Gastrocnemius medialis (tissue), 4 donors: ENCODE results near the gene JAG2. TPM values are rescaled to one million over a fixed set of nuclear protein-coding genes. Genes with fewer than 3 reads are reported as not detected.

Experiments used
- ATAC-seq, 2 donors: fragments of 150-250 bp; one replicate each; pipeline ENCODE4 v1.9.1; 2016
- DNase-seq, 2 donors: peaks; one replicate each; pipeline ENCODE4 v3.0.0-alpha.2; 2019
- H3K27ac ChIP-seq, 4 donors: fragments of 200-600 bp; sonication (generic); 1 replicate in 1 of 4; 2 replicates in 3 of 4; pipeline ENCODE4 v1.5.1; 2016 to 2018; ENCODE audit warnings: mild to moderate bottlenecking in 2 of 4, moderate library complexity in 1 of 4
- H3K27me3 ChIP-seq, 3 donors: fragments of 200-600 bp; sonication (generic) in 2 of 3; 1 replicate in 1 of 3; 2 replicates in 2 of 3; pipeline versions ENCODE4 v1.5.1 to v1.6.0; 2016 to 2019; ENCODE audit warnings: mild to moderate bottlenecking in 1 of 3, moderate library complexity in 1 of 3
- H3K36me3 ChIP-seq, 2 donors: fragments of 200-600 bp; sonication (generic) in 1 of 2; one replicate each; pipeline ENCODE4 v1.5.1; 2017 to 2018
- H3K4me1 ChIP-seq, 2 donors: fragments of 200-600 bp; sonication (generic) in 1 of 2; one replicate each; pipeline ENCODE4 v1.5.1; 2016 to 2017; ENCODE audit warnings: mild to moderate bottlenecking in 2 of 2
- H3K4me3 ChIP-seq, 4 donors: fragments of 200-600 bp; sonication (generic) in 3 of 4; 1 replicate in 1 of 4; 2 replicates in 3 of 4; pipeline ENCODE4 v1.5.1; 2016 to 2019; ENCODE audit warnings: mild to moderate bottlenecking in 2 of 4
- H3K9me3 ChIP-seq, 3 donors: fragments of 200-600 bp; sonication (generic) in 2 of 3; 1 replicate in 1 of 3; 2 replicates in 2 of 3; pipeline ENCODE4 v1.5.1; 2016 to 2019
- CTCF ChIP-seq, 5 experiments: fragments of 450-650 bp in 3 of 5; fragments of 200-600 bp in 2 of 5; sonication (generic) in 2 of 5; IDR thresholded peaks in 4 of 5; conservative IDR thresholded peaks in 1 of 5; 1 replicate in 4 of 5; 2 replicates in 1 of 5; pipeline ENCODE4 v1.5.1; 2016 to 2019; ENCODE audit warnings: antibody characterized with exemption in 5 of 5, mild to moderate bottlenecking in 3 of 5, moderate library complexity in 3 of 5
- POLR2A ChIP-seq, 2 donors: fragments of 450-650 bp; IDR thresholded peaks; one replicate each; pipeline ENCODE4 v1.6.1; 2017; ENCODE audit warnings: antibody characterized with exemption in 2 of 2, mild to moderate bottlenecking in 2 of 2, moderate library complexity in 2 of 2
- in situ Hi-C, 4 donors: fragments of 200-750 bp; cut with MboI; loops; one replicate each; pipeline versions ENCODE4 v1.15.0 to v1.8.0; 2017; ENCODE audit warnings: low sequenced_read_pairs in 4 of 4
- intact Hi-C: fragments of 100-400 bp; cut with DNase I; formaldehyde crosslinking; loops from one replicate; pipeline ENCODE4 v1.15.1; 2023; ENCODE audit warnings: low total_unique reads
- total RNA-seq, 4 donors: library from RNA; depleted of rRNA; stranded (reverse); fragments of >200 nt; gene quantifications; one replicate each; pipeline versions ENCODE4 v1.1.0 to v1.2.3, GENCODE V29; 2016

The JAG2 gene
- total RNA-seq, 4 donors from 2014 or later = 8.0 to 17.9 (median 15.7) TPM

DNA sequence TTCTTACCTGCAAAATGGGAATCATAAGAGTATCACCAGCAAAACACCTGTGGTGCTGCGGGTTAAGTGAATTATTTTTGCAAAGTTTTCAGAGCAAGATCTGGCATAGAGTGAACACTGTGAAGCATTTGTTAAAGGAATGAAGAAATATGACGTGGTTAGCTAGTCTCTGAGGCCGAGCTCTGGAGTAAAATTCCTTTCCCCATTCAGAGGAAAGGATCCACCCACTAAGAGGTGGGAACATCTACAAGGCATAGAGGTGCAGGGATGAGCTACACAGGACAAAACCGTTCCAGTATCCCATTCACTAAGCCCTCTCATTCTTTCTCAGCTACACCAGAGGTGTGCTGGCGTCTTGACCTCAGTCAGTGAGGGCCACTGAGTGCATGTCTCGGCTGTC lies 48.5 kb downstream of the JAG2 start:
- Histone ChIP-seq H3K9me3 (peaks cover 0 to 9% (median 6%) of the 10 kb centered on the region in 3 donors), H3K27me3 (peaks cover 0 to 19% (median 0%) of the 10 kb centered on the region in 3 donors), H3K27ac (no peak overlapping the region), H3K4me3 (no peak overlapping the region), H3K4me1 (no peaks in the 10 kb centered on the region), H3K36me3 (no peaks in the 10 kb centered on the region)
- no peak for DNase-seq
- intact Hi-C loops = no loop called here
- TF ChIP-seq POLR2A (IDR thresholded peaks at IDR 0.05) (no peak), CTCF (IDR thresholded peaks at IDR 0.05 in 4 of 5, conservative IDR thresholded peaks at IDR 0.05 in 1 of 5) (no peak)
- no peak for ATAC-seq
- in situ Hi-C loops = no loop called here

DNA sequence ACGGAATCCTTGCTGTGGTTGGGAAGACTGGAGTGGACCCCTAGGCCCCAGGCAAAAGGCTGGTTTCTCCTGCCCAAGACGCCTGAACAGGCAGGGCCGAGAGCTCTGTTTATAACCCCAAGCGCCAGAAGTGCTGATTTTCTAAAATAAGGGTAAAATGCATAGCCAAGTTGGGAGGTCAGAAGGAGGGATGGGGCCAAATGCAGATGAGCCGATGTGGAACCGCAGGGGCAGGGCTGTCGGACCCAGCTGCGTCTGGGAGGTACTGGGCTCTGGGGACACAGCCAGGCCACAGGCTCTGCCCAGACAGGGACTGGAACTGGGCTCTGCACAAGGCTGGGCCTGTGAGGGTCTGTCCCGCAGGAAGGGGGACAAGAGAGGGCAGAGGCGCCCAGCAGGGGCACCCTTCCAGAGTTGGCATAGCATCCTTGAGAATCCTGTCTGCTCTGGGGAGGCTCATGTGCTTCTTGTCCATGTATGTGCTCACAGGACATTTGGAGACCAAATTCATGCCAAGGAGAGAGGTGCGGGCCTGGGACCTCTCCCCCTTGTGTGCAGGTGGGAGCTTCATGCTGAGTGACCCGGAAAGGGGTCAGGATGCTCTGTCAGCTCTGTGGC lies 49.1 kb downstream of the JAG2 start:
- Histone ChIP-seq H3K36me3 (no peaks in the 10 kb centered on the region), H3K27ac (no peak overlapping the region), H3K4me1 (no peaks in the 10 kb centered on the region), H3K9me3 (peaks cover 0 to 9% (median 6%) of the 10 kb centered on the region in 3 donors), H3K4me3 (no peak overlapping the region), H3K27me3 (peaks cover 0 to 19% (median 0%) of the 10 kb centered on the region in 3 donors)
- no peak for DNase-seq
- no peak for TF ChIP-seq POLR2A (IDR thresholded peaks at IDR 0.05)
- no peak for TF ChIP-seq CTCF (IDR thresholded peaks at IDR 0.05 in 4 of 5, conservative IDR thresholded peaks at IDR 0.05 in 1 of 5)
- intact Hi-C loops = no loop called here
- in situ Hi-C loops = no loop called here
- ATAC-seq = no peak

DNA sequence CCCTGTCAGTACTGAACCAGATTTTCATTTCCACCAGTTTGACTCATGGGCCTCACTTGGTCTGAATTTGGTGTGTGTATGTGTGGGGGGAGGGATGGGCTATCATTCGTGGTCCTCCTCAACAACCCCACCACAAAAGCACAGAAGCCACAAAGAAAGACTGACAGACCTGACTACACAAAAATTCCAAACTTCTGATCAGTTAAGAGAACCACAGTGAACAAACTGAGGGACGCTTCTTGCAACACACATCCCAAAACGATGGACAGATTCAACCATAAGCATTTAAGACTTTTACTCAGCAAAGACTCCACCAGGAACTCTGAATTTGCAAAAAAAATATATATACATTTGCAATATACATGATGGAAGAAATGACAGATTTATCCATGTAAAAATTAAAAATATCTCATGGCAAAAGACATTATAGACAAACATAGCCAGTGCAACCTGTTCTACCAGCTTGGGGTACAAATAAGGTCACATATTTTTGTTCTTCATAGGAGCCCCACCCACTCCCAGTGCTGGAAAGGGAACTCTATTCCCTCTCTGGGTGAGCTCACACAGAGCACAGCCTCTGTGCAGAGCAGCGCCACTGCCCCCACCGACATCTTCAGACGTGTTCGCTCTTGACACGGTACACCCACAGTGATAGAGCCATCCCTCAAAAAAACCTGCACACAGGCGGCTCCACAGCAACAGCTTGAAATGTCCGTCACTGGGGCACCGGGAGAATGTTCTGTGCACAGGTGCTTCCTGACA lies 49.7 kb downstream of the JAG2 start:
- in situ Hi-C loops = no loop called here
- Histone ChIP-seq H3K9me3 (peaks cover 0 to 9% (median 6%) of the 10 kb centered on the region in 3 donors), H3K36me3 (no peaks in the 10 kb centered on the region), H3K27me3 (peaks cover 0 to 19% (median 0%) of the 10 kb centered on the region in 3 donors), H3K27ac (no peak overlapping the region), H3K4me1 (no peaks in the 10 kb centered on the region), H3K4me3 (no peak overlapping the region)
- no peak for ATAC-seq
- no peak for TF ChIP-seq CTCF (IDR thresholded peaks at IDR 0.05 in 4 of 5, conservative IDR thresholded peaks at IDR 0.05 in 1 of 5)
- no peak for TF ChIP-seq POLR2A (IDR thresholded peaks at IDR 0.05)
- intact Hi-C loops = no loop called here
- DNase-seq = no peak

GRCh38 chr14:105117710-105118385 lies 50.7 kb downstream of the JAG2 start:
- intact Hi-C loops = no loop called here

More at GRCh38 chr14:105117710-105118385, 50.7 kb downstream of the JAG2 start:
- H3K27ac ChIP-seq = no peak overlapping the region
- H3K36me3 ChIP-seq = no peaks in the 10 kb centered on the region
- H3K27me3 ChIP-seq = peaks cover 0 to 16% (median 0%) of the 10 kb centered on the region in 3 donors
- H3K4me3 ChIP-seq = no peak overlapping the region
- H3K4me1 ChIP-seq = no peaks in the 10 kb centered on the region
- H3K9me3 ChIP-seq = peaks cover 0 to 9% (median 6%) of the 10 kb centered on the region in 3 donors
- TF ChIP-seq CTCF (IDR thresholded peaks at IDR 0.05 in 4 of 5, conservative IDR thresholded peaks at IDR 0.05 in 1 of 5) = no peak
- no peak for TF ChIP-seq POLR2A (IDR thresholded peaks at IDR 0.05)
- in situ Hi-C loops = no loop called here
- no peak for ATAC-seq
- DNase-seq = no peak
